Measurements from ENCODE around the gene ATP2B2.

The ATP2B2 gene

DNA sequence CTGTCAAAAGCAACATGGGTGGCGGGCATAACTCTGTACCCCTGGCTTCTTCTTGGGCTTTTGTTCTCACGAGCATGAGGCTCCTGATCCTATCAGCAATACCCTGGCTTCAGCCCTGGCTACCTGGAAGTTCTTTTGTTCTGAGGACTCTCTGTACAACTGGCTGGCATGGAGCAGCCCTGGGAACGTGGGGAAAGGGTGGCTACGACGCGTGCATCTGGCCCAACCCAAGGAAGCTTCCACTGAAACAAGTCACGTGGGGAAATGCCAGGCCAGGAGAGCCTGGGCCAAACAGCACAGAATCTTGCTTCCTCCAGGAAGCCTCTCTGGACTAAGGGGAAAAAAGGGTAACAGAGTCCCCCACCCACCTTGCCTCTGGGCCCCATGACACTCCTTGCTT is 22.7 kb upstream of the ATP2B2 start:
- TF ChIP-seq, protein P1, sequence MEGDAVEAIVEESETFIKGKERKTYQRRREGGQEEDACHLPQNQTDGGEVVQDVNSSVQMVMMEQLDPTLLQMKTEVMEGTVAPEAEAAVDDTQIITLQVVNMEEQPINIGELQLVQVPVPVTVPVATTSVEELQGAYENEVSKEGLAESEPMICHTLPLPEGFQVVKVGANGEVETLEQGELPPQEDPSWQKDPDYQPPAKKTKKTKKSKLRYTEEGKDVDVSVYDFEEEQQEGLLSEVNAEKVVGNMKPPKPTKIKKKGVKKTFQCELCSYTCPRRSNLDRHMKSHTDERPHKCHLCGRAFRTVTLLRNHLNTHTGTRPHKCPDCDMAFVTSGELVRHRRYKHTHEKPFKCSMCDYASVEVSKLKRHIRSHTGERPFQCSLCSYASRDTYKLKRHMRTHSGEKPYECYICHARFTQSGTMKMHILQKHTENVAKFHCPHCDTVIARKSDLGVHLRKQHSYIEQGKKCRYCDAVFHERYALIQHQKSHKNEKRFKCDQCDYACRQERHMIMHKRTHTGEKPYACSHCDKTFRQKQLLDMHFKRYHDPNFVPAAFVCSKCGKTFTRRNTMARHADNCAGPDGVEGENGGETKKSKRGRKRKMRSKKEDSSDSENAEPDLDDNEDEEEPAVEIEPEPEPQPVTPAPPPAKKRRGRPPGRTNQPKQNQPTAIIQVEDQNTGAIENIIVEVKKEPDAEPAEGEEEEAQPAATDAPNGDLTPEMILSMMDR (IDR thresholded peaks at IDR 0.05; ENCODE audit: unreplicated experiment in 3 of 3), result no peak
- H3K27ac Mint-ChIP-seq, result no peak overlapping the region
- no peaks in the 10 kb centered on the region for H3K36me3 Mint-ChIP-seq (ENCODE audit: low read depth)
- no peaks in the 10 kb centered on the region for H3K9me3 Mint-ChIP-seq
- no peaks in the 10 kb centered on the region for H3K4me1 Mint-ChIP-seq
- H3K4me3 Mint-ChIP-seq, result no peak overlapping the region
- peaks cover 57% of the 10 kb centered on the region for H3K27me3 Mint-ChIP-seq (ENCODE audit: low read depth)

DNA sequence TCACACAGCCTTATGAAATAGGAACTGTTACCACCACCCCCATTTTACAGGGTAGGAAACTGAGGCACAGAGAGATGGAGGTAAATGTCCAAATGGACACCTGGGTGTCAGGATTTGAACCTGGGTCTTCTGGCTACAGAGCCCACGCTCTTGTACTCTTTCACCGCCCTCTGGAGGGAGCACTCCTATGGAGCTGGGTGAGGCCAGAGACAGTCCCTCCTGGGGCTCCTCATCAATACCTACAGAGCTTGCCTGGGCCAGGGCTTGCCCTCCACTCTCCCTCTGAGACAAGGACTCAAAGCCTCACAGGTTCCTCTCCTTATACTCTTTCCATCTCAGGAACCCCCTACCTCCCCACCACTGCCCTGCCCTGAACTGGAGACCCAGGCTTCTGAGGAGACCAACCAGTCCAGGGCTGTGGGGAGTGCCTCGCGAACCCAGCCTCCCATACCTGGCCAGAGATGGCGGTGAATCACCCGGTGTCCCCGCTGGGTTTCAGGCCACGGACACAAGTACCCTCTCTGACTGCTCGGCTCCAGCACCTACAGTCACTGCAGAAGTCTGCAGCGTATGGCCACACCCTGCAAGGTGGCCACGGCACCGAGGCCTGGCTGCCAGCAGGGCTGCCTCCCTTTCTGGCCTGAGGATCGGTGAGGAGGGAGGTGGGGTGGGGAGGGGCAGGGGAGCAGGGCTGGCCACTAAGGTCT is 22.1 kb upstream of the ATP2B2 start:
- no peak overlapping the region for H3K4me3 Mint-ChIP-seq
- H3K4me1 Mint-ChIP-seq, result no peaks in the 10 kb centered on the region
- H3K36me3 Mint-ChIP-seq (ENCODE audit: low read depth), result no peaks in the 10 kb centered on the region
- H3K27me3 Mint-ChIP-seq (ENCODE audit: low read depth), result peaks cover 57% of the 10 kb centered on the region
- TF ChIP-seq, protein P1 (IDR thresholded peaks at IDR 0.05; ENCODE audit: unreplicated experiment in 3 of 3), result no peak
- no peak overlapping the region for H3K27ac Mint-ChIP-seq
- no peaks in the 10 kb centered on the region for H3K9me3 Mint-ChIP-seq

DNA sequence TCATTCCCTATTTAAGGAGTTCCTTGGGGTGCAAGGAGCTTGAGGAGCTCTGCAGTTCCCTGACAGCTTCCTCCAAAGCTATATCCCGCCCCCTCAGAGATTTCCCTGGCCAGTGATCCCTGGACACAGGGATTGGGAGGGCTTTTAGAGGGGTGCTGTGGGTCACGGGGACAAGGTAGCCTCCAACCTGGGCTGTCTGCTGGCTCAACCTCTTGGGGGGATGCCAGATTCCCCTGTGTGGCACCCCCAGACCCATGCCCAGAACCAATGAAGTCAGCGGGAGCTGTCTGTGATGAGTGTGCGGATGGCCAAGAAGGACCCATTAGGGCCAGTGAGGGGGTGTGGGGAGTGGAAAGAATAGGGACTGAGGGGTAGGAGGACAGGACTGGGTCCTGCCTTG is 21.0 kb upstream of the ATP2B2 start:
- TF ChIP-seq, protein P1 (IDR thresholded peaks at IDR 0.05; ENCODE audit: unreplicated experiment in 3 of 3), result no peak
- Mint-ChIP-seq H3K9me3 (no peaks in the 10 kb centered on the region), H3K36me3 (ENCODE audit: low read depth) (no peaks in the 10 kb centered on the region), H3K4me1 (no peaks in the 10 kb centered on the region), H3K4me3 (no peak overlapping the region), H3K27ac (no peak overlapping the region), H3K27me3 (ENCODE audit: low read depth) (peaks cover 63% of the 10 kb centered on the region)

DNA sequence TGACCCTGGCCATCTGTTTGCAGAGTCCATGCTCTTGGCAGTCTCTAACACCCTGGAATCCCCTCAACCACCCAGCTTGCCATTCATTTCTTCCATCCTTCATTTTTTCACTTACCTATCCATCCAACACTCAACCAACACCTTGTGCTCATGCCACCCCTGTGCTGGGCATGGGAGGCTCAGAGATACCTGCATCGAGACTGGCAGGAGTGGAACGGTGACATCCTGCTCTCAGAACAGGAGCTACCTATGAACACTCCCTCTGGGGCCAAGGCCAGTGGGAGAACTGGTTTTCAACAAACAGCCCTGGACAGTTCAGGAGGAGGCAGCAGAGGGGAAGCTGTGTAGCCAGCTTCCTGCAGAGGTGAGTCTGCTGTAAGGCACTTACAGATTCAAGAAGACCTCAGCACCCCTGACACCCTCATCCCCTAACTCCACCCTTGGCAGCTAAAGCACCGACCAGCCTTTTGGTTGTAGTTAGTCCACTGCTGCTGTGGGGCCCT is 19.5 kb upstream of the ATP2B2 start:
- Mint-ChIP-seq H3K27me3 (ENCODE audit: low read depth) (peaks cover 64% of the 10 kb centered on the region), H3K27ac (no peak overlapping the region), H3K9me3 (no peaks in the 10 kb centered on the region), H3K4me1 (no peaks in the 10 kb centered on the region), H3K36me3 (ENCODE audit: low read depth) (no peaks in the 10 kb centered on the region), H3K4me3 (no peak overlapping the region)
- TF ChIP-seq, protein P1 (IDR thresholded peaks at IDR 0.05; ENCODE audit: unreplicated experiment in 3 of 3), result no peak

DNA sequence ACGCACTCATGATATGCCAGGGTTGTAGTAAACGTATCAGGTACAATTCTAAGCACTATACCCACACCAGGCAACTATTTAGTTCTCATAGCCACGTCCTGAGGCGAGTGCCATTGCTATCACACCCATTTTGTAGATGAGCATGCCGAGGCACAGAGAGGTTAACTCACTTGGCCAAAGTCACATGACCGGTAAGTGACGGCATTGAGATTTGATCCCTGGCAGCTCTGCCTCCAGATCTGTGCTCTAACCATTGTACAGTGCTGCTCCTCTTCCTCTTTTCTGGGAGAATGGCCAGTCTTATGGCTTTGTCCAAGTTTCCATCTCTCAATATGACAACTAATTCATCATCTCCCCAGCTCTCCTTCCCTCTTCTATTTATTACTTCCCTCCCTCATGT is 18.9 kb upstream of the ATP2B2 start:
- H3K27ac Mint-ChIP-seq, result no peak overlapping the region
- no peaks in the 10 kb centered on the region for H3K9me3 Mint-ChIP-seq
- TF ChIP-seq, protein P1 (IDR thresholded peaks at IDR 0.05; ENCODE audit: unreplicated experiment in 3 of 3), result no peak

DNA sequence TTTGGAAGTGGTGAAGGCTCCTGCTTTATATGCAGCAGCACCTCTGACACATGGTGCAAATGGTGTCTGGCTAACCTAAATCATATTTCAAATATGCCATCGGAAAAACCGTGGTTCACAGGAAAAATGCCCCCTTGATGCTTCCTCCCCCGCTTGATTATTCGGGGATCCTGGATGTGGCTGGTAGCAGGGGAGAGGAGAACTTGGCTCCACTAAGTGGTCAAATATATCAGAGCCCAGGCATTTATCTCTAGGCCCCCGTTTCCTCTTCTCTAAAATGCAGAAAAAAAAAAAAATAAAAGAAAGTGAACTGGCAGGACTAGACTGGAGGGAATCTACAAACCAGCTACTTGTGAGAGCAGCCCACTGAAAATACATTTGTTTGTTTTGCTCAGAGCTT is 18.2 kb upstream of the ATP2B2 start:
- Mint-ChIP-seq H3K27me3 (ENCODE audit: low read depth) (peaks cover 62% of the 10 kb centered on the region), H3K27ac (no peak overlapping the region), H3K36me3 (ENCODE audit: low read depth) (no peaks in the 10 kb centered on the region), H3K9me3 (no peaks in the 10 kb centered on the region), H3K4me1 (no peaks in the 10 kb centered on the region), H3K4me3 (no peak overlapping the region)
- TF ChIP-seq, protein P1 (IDR thresholded peaks at IDR 0.05; ENCODE audit: unreplicated experiment in 3 of 3), result no peak

More for the DNA sequence above, 18.9 kb upstream of the ATP2B2 start:
- H3K4me3 Mint-ChIP-seq, result no peak overlapping the region
- H3K27me3 Mint-ChIP-seq (ENCODE audit: low read depth), result peaks cover 62% of the 10 kb centered on the region
- H3K4me1 Mint-ChIP-seq, result no peaks in the 10 kb centered on the region
- H3K36me3 Mint-ChIP-seq (ENCODE audit: low read depth), result no peaks in the 10 kb centered on the region

All from nephron (organoid).